H1 (cell line): ENCODE results near the gene HOXA13. TPM values are rescaled to one million over a fixed set of nuclear protein-coding genes. Genes with fewer than 3 reads are reported as not detected.

Experiments used
- CTCF ChIA-PET: fragments of 300-600 bp; sonication (Branson Sonifier 250); formaldehyde crosslinking; loops from one replicate; lab custom pipeline; 2021; ENCODE audit not compliant: partially characterized antibody; lab: Charles Lee
- POLR2A ChIA-PET: fragments of 300-600 bp; sonication (Branson Sonifier 250); formaldehyde crosslinking; loops from one replicate; lab custom pipeline; 2021; ENCODE audit warnings: inconsistent platforms; ENCODE audit not compliant: partially characterized antibody; lab: Charles Lee
- DNase-seq, 2 experiments: peaks; one replicate each; pipeline versions ENCODE4 v3.0.0 to v3.0.0-alpha.2; 2010 to 2022; ENCODE audit warnings: low spot score in 2 of 2, low read depth in 1 of 2, mixed read lengths in 1 of 2
- FAIRE-seq: peaks from 2 replicates; lab custom pipeline; 2011; peaks lifted over from hg19 to GRCh38; lab: Jason Lieb, UNC
- H2AFZ ChIP-seq: 2 replicates; pipeline ENCODE4 v1.8.1; 2012; ENCODE audit warnings: low read length, inconsistent platforms
- H2AK5ac ChIP-seq: 2 replicates; pipeline ENCODE4 v1.6.1; 2013; ENCODE audit warnings: low read depth, low read length
- H2BK120ac ChIP-seq: replicated peaks from 2 replicates; pipeline ENCODE3; 2013; ENCODE audit warnings: low read depth, low read length, inconsistent platforms
- H2BK12ac ChIP-seq: 2 replicates; pipeline ENCODE4 v1.6.1; 2013; ENCODE audit warnings: low read depth, low read length
- H2BK15ac ChIP-seq: 2 replicates; pipeline ENCODE4 v1.6.1; 2013; ENCODE audit warnings: low read length
- H2BK20ac ChIP-seq: 2 replicates; pipeline ENCODE4 v1.6.1; 2013; ENCODE audit warnings: low read length
- H2BK5ac ChIP-seq: 2 replicates; pipeline ENCODE4 v1.6.1; 2013; ENCODE audit warnings: low read depth, low read length
- H3K14ac ChIP-seq: 2 replicates; pipeline ENCODE4 v1.6.1; 2013; ENCODE audit warnings: inconsistent platforms; ENCODE audit not compliant: insufficient read length
- H3K18ac ChIP-seq: 2 replicates; pipeline ENCODE4 v1.6.1; 2013; ENCODE audit warnings: low read length; ENCODE audit errors: extremely low read depth
- H3K23ac ChIP-seq: 2 replicates; pipeline ENCODE4 v1.6.1; 2013; ENCODE audit warnings: inconsistent platforms; ENCODE audit not compliant: insufficient read length
- H3K23me2 ChIP-seq: 2 replicates; pipeline ENCODE4 v1.6.1; 2013; ENCODE audit warnings: low read depth, low read length
- H3K27ac ChIP-seq: 2 replicates; pipeline ENCODE4 v1.6.1; 2011; ENCODE audit warnings: low read depth, low read length, inconsistent platforms
- H3K27me3 ChIP-seq, 4 experiments: replicated peaks in 1 of 4; 1 replicate in 1 of 4; 2 replicates in 3 of 4; pipeline versions ENCODE4 v1.6.1 to v1.8.1; 2011 to 2013; ENCODE audit warnings: low read length in 3 of 4, mild to moderate bottlenecking in 3 of 4, inconsistent platforms in 2 of 4, mixed read lengths in 2 of 4, moderate library complexity in 1 of 4; ENCODE audit not compliant: control insufficient read depth in 3 of 4, insufficient read depth in 3 of 4; ENCODE audit errors: extremely low read depth in 1 of 4
- H3K36me3 ChIP-seq, 4 experiments: 2 replicates each; pipeline versions ENCODE4 v1.6.1 to v1.8.1; 2011 to 2013; ENCODE audit warnings: mild to moderate bottlenecking in 4 of 4, low read length in 3 of 4, moderate library complexity in 2 of 4, control low read depth in 1 of 4, inconsistent platforms in 1 of 4; ENCODE audit not compliant: insufficient read depth in 4 of 4, control insufficient read depth in 2 of 4
- H3K4ac ChIP-seq: replicated peaks from 2 replicates; pipeline ENCODE3; 2013; ENCODE audit warnings: low read length, low read depth, mixed read lengths, inconsistent platforms; ENCODE audit not compliant: insufficient read length
- H3K4me1 ChIP-seq, 4 experiments: replicated peaks in 1 of 4; 1 replicate in 1 of 4; 2 replicates in 3 of 4; pipeline versions ENCODE4 v1.6.1 to v1.8.1; 2011 to 2013; ENCODE audit warnings: low read length in 3 of 4, inconsistent platforms in 2 of 4, mixed read lengths in 1 of 4; ENCODE audit not compliant: insufficient read depth in 4 of 4, control insufficient read depth in 3 of 4
- H3K4me2 ChIP-seq, 2 experiments: 2 replicates each; pipeline versions ENCODE4 v1.6.1 to v1.8.1; 2011 to 2013; ENCODE audit warnings: low read depth in 2 of 2, low read length in 2 of 2, control low read depth in 1 of 2, inconsistent platforms in 1 of 2, mild to moderate bottlenecking in 1 of 2; ENCODE audit not compliant: insufficient read depth in 1 of 2
- H3K4me3 ChIP-seq, 4 experiments: fragments of 200-600, 300-600 bp in 1 of 4; sonication (generic), shearing (Covaris generic), sonication (Bioruptor Twin) in 1 of 4; 2 replicates each; pipeline versions ENCODE4 v1.5.1 to v1.8.1; 2011 to 2016; ENCODE audit warnings: low read length in 4 of 4, low read depth in 3 of 4, control low read depth in 2 of 4, inconsistent platforms in 2 of 4, mild to moderate bottlenecking in 2 of 4, mixed read lengths in 1 of 4, moderate library complexity in 1 of 4; ENCODE audit not compliant: insufficient read depth in 2 of 4; ENCODE audit errors: extremely low read depth in 1 of 4
- H3K56ac ChIP-seq: replicated peaks from 2 replicates; pipeline ENCODE3; 2013; ENCODE audit warnings: low read depth, mild to moderate bottlenecking, mixed read lengths, low read length, inconsistent platforms; ENCODE audit not compliant: insufficient read length
- H3K79me1 ChIP-seq: 2 replicates; pipeline ENCODE4 v1.6.1; 2013; ENCODE audit warnings: low read depth, low read length, control low read depth
- H3K79me2 ChIP-seq, 2 experiments: 2 replicates each; pipeline versions ENCODE4 v1.6.1 to v1.8.1; 2012 to 2013; ENCODE audit warnings: low read length in 2 of 2, mild to moderate bottlenecking in 2 of 2, inconsistent platforms in 1 of 2; ENCODE audit not compliant: insufficient read depth in 2 of 2, control insufficient read depth in 1 of 2
- H3K9ac ChIP-seq, 4 experiments: replicated peaks in 1 of 4; 1 replicate in 1 of 4; 2 replicates in 3 of 4; pipeline versions ENCODE4 v1.6.1 to v1.8.1; 2011 to 2013; ENCODE audit warnings: low read depth in 3 of 4, low read length in 3 of 4, control low read depth in 2 of 4, mild to moderate bottlenecking in 2 of 4, moderate library complexity in 2 of 4, inconsistent platforms in 1 of 4; ENCODE audit errors: extremely low read depth in 1 of 4
- H3K9me3 ChIP-seq, 2 experiments: 2 replicates each; pipeline versions ENCODE4 v1.6.1 to v1.8.1; 2012 to 2013; ENCODE audit warnings: mild to moderate bottlenecking in 2 of 2, moderate library complexity in 2 of 2, control low read depth in 1 of 2, inconsistent platforms in 1 of 2, low read depth in 1 of 2, low read length in 1 of 2, mixed read lengths in 1 of 2; ENCODE audit not compliant: insufficient read depth in 2 of 2
- H4K20me1 ChIP-seq, 2 experiments: replicated peaks in 1 of 2; 2 replicates each; pipeline versions ENCODE3 to v1.8.1; 2011 to 2013; ENCODE audit warnings: inconsistent platforms in 2 of 2, low read length in 2 of 2, mild to moderate bottlenecking in 1 of 2; ENCODE audit not compliant: insufficient read depth in 2 of 2, control insufficient read depth in 1 of 2
- H4K5ac ChIP-seq: 2 replicates; pipeline ENCODE4 v1.6.1; 2013; ENCODE audit warnings: low read length, low read depth, mixed read lengths, inconsistent platforms; ENCODE audit not compliant: insufficient read length
- H4K8ac ChIP-seq: 2 replicates; pipeline ENCODE4 v1.8.0; 2013; ENCODE audit warnings: mild to moderate bottlenecking, moderate library complexity, low read length, inconsistent platforms; ENCODE audit not compliant: insufficient read depth; ENCODE audit errors: extremely low read depth
- H4K91ac ChIP-seq: replicated peaks from 2 replicates; pipeline ENCODE3; 2013; ENCODE audit warnings: low read length, mixed read lengths, inconsistent platforms; ENCODE audit not compliant: insufficient read length
- ASH2L ChIP-seq: fragments of 200-600, 300-600 bp; sonication (generic); IDR thresholded peaks from one replicate; pipeline ENCODE4 v1.7.1; 2017; ENCODE audit warnings: low read length
- ATF3 ChIP-seq: IDR thresholded peaks from 2 replicates; pipeline ENCODE4 v1.6.1; 2011; ENCODE audit warnings: low read depth, mild to moderate bottlenecking, low read length; ENCODE audit not compliant: insufficient read depth
- CTBP2 ChIP-seq: IDR thresholded peaks from 2 replicates; pipeline ENCODE4 v1.7.0; 2011; ENCODE audit warnings: borderline replicate concordance, mild to moderate bottlenecking, moderate library complexity, mixed read lengths, low read length; ENCODE audit not compliant: insufficient read depth, insufficient read length
- EP300 ChIP-seq, 2 experiments: IDR thresholded peaks; 1 replicate in 1 of 2; 2 replicates in 1 of 2; pipeline ENCODE4 v1.6.1; 2011 to 2012; ENCODE audit warnings: low read depth in 2 of 2, low read length in 2 of 2, mild to moderate bottlenecking in 2 of 2, borderline replicate concordance in 1 of 2, inconsistent platforms in 1 of 2, moderate library complexity in 1 of 2
- HDAC2 ChIP-seq, 2 experiments: fragments of 300-600 bp in 1 of 2; sonication (generic) in 1 of 2; IDR thresholded peaks; 2 replicates each; pipeline ENCODE4 v1.6.1; 2011 to 2012; ENCODE audit warnings: low read depth in 2 of 2, low read length in 2 of 2, mild to moderate bottlenecking in 2 of 2, moderate library complexity in 2 of 2, borderline replicate concordance in 1 of 2, inconsistent platforms in 1 of 2
- JUND ChIP-seq: IDR thresholded peaks from 2 replicates; pipeline ENCODE4 v1.6.1; 2011; ENCODE audit warnings: mild to moderate bottlenecking, improper control_type of control experiment, low read length
- KDM1A ChIP-seq: fragments of 200-600, 300-600 bp; sonication (generic); IDR thresholded peaks from 2 replicates; pipeline ENCODE4 v1.7.1; 2016; ENCODE audit warnings: mild to moderate bottlenecking, low read length, borderline replicate concordance
- NRF1 ChIP-seq: IDR thresholded peaks from 2 replicates; pipeline ENCODE4 v1.6.1; 2011; ENCODE audit warnings: mild to moderate bottlenecking, low read depth, low read length, improper control_type of control experiment
- RFX5 ChIP-seq: IDR thresholded peaks from 2 replicates; pipeline ENCODE4 v1.6.1; 2011; ENCODE audit warnings: low read depth, low read length, improper control_type of control experiment, borderline replicate concordance
- SIX5 ChIP-seq: IDR thresholded peaks from 2 replicates; pipeline ENCODE4 v1.6.1; 2011; ENCODE audit warnings: mild to moderate bottlenecking, low read depth, low read length
- TAF7 ChIP-seq: optimal IDR thresholded peaks from 2 replicates; pipeline ENCODE3; 2011; ENCODE audit warnings: low read depth, mild to moderate bottlenecking, inconsistent platforms, low read length, moderate library complexity, borderline replicate concordance
- WGBS, 2 experiments: shearing (Covaris generic) in 1 of 2; methylation state at CpG; one replicate each; pipeline versions ENCODE4 v1.1.6 to v1.1.7; 2013 to 2015; ENCODE audit warnings: low lambda C conversion rate in 2 of 2, mixed read lengths in 2 of 2, inconsistent platforms in 1 of 2, low coverage in 1 of 2, missing lambda C conversion rate in 1 of 2; ENCODE audit not compliant: insufficient replicate concordance in 2 of 2, insufficient coverage in 1 of 2, insufficient read length in 1 of 2; ENCODE audit errors: extremely low coverage in 1 of 2, missing lambda C conversion rate in 1 of 2; 5-methylcytosine and 5-hydroxymethylcytosine counted together
- polyA plus RNA-seq, 7 experiments: library from polyadenylated mRNA; depleted of rRNA in 3 of 7; stranded (reverse) in 5 of 7; unstranded in 2 of 7; fragments of >200 nt in 5 of 7; fragments of 200-250 nt in 2 of 7; gene quantifications; 1 replicate in 5 of 7; 2 replicates in 1 of 7; 4 replicates in 1 of 7; pipeline versions ENCODE4 v1.2.1 to v1.2.3, GENCODE V29; 2011 to 2013; ENCODE audit warnings: missing spikeins in 2 of 7, mixed read lengths in 2 of 7
- total RNA-seq: library from RNA; stranded (reverse); fragmentation: NEBNext Ultra II Directional; extraction: Animal tissue kit (Norgen Biotek cat#: 25700); gene quantifications from 2 replicates; pipeline ENCODE4 v1.2.1, GENCODE V29; 2021

Gene HOXA13
- total and polyA plus RNA-seq, 2 of the 8 experiments (the other 6 are each of a cell fraction or from before 2014, with no cell fraction given): not detected

DNA sequence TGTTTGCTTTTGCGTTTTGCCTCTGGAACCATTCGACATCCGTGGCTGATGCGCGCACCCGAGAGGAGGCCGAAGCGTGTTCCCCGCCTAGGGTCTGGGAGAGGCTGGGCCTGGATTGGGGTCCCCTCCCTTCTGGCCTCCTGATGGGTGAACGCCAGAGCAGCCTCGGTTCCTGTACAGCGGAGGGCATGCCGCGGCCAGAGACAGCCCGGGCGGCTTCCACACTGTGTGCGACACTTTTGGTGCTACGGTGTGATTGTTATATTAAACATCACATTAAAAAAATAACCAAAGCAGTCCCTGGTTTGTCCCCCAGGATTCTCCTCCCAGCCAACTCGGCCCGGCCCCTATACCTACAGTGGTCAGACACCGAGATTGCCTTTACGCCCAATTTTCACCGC lies 39.7 kb downstream of the HOXA13 start:
- Histone ChIP-seq H2AFZ (no peak overlapping the region), H2BK120ac (no peak overlapping the region), H3K4ac (no peak overlapping the region), H3K4me1 (peaks cover 0 to 2% (median 0%) of the 10 kb centered on the region in 4 experiments; a peak in 4 of 7 replicates), H3K23ac (no peak overlapping the region), H3K4me2 (peak overlapping the region; percentile 0 to 77; a peak in 2 of 4 replicates), H4K5ac (no peak overlapping the region), H2BK5ac (no peak overlapping the region), H3K4me3 (peak overlapping the region in 1 of 4 experiments; percentile 60; a peak in 2 of 8 replicates), H3K27ac (no peak overlapping the region), H2BK12ac (no peak overlapping the region), H3K56ac (no peak overlapping the region), H2AK5ac (no peak overlapping the region), H3K79me1 (no peaks in the 10 kb centered on the region), H3K14ac (no peak overlapping the region), H4K91ac (no peak overlapping the region), H3K9ac (no peak overlapping the region), H4K20me1 (peaks cover 18 to 28% of the 10 kb centered on the region in 2 experiments), H3K36me3 (peaks cover 0 to 28% (median 0%) of the 10 kb centered on the region in 4 experiments; a peak in 1 of 8 replicates), H3K9me3 (peaks cover 0 to 14% of the 10 kb centered on the region in 2 experiments; a peak in 1 of 4 replicates), H3K79me2 (no peaks in the 10 kb centered on the region), H3K18ac (no peak overlapping the region), H2BK15ac (no peak overlapping the region), H3K27me3 (peaks cover 98 to 100% (median 99%) of the 10 kb centered on the region in 4 experiments), H2BK20ac (no peak overlapping the region), H4K8ac (no peak overlapping the region), H3K23me2 (no peaks in the 10 kb centered on the region)
- ChIA-PET CTCF (interaction anchor here (0.6 to 4.4 kb wide), 25 partner anchors 8 to 791 kb away, joined by 3 to 80 read pairs (median 5); partner anchors contain the start of genes HOXA3, HOXA5 and HOXA6), POLR2A (no interaction called here)
- FAIRE-seq: no peak
- WGBS, 2 experiments: 50% methylated on average over 23 of the region's 23 CpGs; no CpG with 5 or more reads in 1 of the 2 experiments
- peak in 1 of 2 experiments; percentile 48 for DNase-seq
- TF ChIP-seq CTBP2: no peak
- no peak for TF ChIP-seq RFX5
- TF ChIP-seq ATF3: no peak
- no peak for TF ChIP-seq SIX5
- TF ChIP-seq TAF7: no peak
- no peak for TF ChIP-seq EP300 (IDR thresholded peaks at IDR 0.05; ENCODE audit: borderline replicate concordance in 1 of 2, low read depth in 2 of 2, low read length in 2 of 2)
- no peak for TF ChIP-seq NRF1
- TF ChIP-seq ASH2L: no peak
- TF ChIP-seq HDAC2 (IDR thresholded peaks at IDR 0.05; ENCODE audit: borderline replicate concordance in 1 of 2, low read depth in 2 of 2, low read length in 2 of 2): no peak
- TF ChIP-seq KDM1A: no peak
- no peak for TF ChIP-seq JUND
